BLaER1 (cell line): Measurements from ENCODE around the gene DCAF11.

ENCODE experiments used
- H3K27ac ChIP-seq: shearing (Covaris generic); formaldehyde crosslinking; 2 replicates; pipeline ENCODE4 v1.8.1; 2022
- H3K27me3 ChIP-seq: shearing (Covaris generic); formaldehyde crosslinking; 2 replicates; pipeline ENCODE4 v1.8.1; 2022
- H3K36me3 ChIP-seq: shearing (Covaris generic); formaldehyde crosslinking; 2 replicates; pipeline ENCODE4 v1.8.1; 2022
- H3K4me1 ChIP-seq: shearing (Covaris generic); formaldehyde crosslinking; 2 replicates; pipeline ENCODE4 v1.8.1; 2022
- H3K4me2 ChIP-seq: shearing (Covaris generic); formaldehyde crosslinking; 2 replicates; pipeline ENCODE4 v1.8.1; 2022
- H3K4me3 ChIP-seq: shearing (Covaris generic); formaldehyde crosslinking; 2 replicates; pipeline ENCODE4 v1.8.1; 2022
- H3K9ac ChIP-seq: shearing (Covaris generic); formaldehyde crosslinking; 2 replicates; pipeline ENCODE4 v1.8.1; 2022
- H3K9me3 ChIP-seq: shearing (Covaris generic); formaldehyde crosslinking; 2 replicates; pipeline ENCODE4 v1.8.1; 2022
- H4K20me1 ChIP-seq: shearing (Covaris generic); formaldehyde crosslinking; 2 replicates; pipeline ENCODE4 v1.8.1; 2022
- Cebpa-rat ChIP-seq: shearing (Covaris generic); IDR thresholded peaks from 2 replicates; pipeline ENCODE4 v1.8.1; 2022

The DCAF11 gene

DNA sequence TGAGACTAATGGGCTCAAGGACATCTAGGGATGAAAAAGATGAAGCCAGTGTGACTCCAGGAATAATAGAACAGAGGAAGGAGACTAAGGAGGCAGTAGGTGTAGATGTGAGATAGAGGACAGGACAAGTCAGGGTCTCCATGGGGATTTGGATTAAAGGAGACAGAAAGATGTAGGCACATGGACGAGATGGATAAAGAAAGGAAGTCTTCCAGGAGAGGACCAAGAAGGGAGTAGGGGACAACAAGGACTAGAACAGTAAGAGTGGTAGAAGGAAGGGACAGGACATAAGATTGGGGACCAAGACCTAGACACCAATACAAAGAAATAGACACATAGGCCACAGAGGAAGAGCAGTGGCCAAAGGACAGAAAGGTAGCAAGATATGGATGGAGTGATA lies 27.6 kb upstream of the DCAF11 start:
- Histone ChIP-seq H3K4me1 (peaks cover 25% of the 10 kb centered on the region), H3K4me2 (no peak overlapping the region), H3K4me3 (no peak overlapping the region), H3K9ac (no peak overlapping the region), H3K27ac (no peak overlapping the region), H3K36me3 (no peaks in the 10 kb centered on the region), H3K9me3 (no peaks in the 10 kb centered on the region), H4K20me1 (no peaks in the 10 kb centered on the region), H3K27me3 (peaks cover 5% of the 10 kb centered on the region; the same call in 1 of the 2 replicates)
- no peak for TF ChIP-seq Cebpa-rat

DNA sequence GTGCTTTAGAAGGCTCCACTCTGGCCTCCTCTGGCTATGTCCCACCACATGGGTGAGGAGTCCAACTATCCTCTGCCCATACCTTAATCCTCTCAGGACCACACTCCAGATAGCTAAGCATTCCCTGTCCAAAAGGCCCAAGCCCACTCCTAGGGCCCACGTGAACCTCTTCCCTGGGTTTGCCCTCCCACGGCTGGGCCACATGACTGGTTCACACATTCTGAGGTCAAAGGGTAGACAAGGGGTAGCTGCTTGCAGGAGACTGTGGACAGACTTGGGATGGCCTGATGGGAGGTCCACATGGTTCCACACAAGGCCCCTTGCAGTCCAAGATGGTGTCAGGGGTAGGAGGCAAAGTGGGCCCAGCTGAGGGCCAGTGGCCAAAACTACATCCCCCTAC lies 26.5 kb upstream of the DCAF11 start:
- Histone ChIP-seq H3K4me3 (no peak overlapping the region), H4K20me1 (no peaks in the 10 kb centered on the region), H3K9ac (no peak overlapping the region), H3K27me3 (no peaks in the 10 kb centered on the region), H3K4me2 (no peak overlapping the region), H3K9me3 (no peaks in the 10 kb centered on the region), H3K27ac (no peak overlapping the region), H3K36me3 (no peaks in the 10 kb centered on the region), H3K4me1 (peaks cover 31% of the 10 kb centered on the region)
- TF ChIP-seq Cebpa-rat, result no peak

- Histone ChIP-seq H3K4me2 (no peak overlapping the region), H3K9me3 (no peaks in the 10 kb centered on the region), H4K20me1 (no peaks in the 10 kb centered on the region), H3K4me1 (peaks cover 30% of the 10 kb centered on the region), H3K9ac (no peak overlapping the region), H3K36me3 (no peaks in the 10 kb centered on the region), H3K27me3 (no peaks in the 10 kb centered on the region), H3K4me3 (no peak overlapping the region), H3K27ac (no peak overlapping the region)
- TF ChIP-seq Cebpa-rat, result no peak
Observed at GRCh38 chr14:24089890-24090289, 24.7 kb upstream of the DCAF11 start.

DNA sequence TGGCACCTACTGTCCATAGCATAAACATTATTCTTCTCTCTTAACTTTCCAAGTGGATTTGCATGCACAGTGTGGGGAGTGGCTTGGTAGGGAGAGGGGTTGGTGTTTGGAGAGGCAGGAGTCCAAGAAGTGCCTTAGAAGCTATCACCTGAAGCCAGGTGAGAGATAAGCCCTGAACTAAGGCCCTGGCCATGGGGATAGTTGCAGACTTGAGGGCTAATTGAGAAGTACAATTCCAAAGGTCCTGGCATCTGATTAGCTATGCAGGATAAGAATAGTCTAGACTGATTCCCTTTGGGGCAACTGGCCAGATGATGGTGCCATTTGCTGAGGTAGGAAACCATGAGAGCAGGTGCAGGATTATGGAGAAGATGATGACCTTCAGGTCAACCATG lies 22.5 kb upstream of the DCAF11 start:
- H4K20me1 ChIP-seq, result no peaks in the 10 kb centered on the region
- H3K9me3 ChIP-seq, result no peaks in the 10 kb centered on the region
- H3K4me2 ChIP-seq, result peak overlapping the region; percentile 95; the same call in 1 of the 2 replicates
- H3K4me3 ChIP-seq, result no peak overlapping the region
- no peak overlapping the region for H3K27ac ChIP-seq
- H3K4me1 ChIP-seq, result peaks cover 52% of the 10 kb centered on the region
- no peak overlapping the region for H3K9ac ChIP-seq
- H3K27me3 ChIP-seq, result no peaks in the 10 kb centered on the region
- H3K36me3 ChIP-seq, result peaks cover 8% of the 10 kb centered on the region
- no peak for TF ChIP-seq Cebpa-rat

GRCh38 chr14:24092505-24093206 lies 21.9 kb upstream of the DCAF11 start:
- Histone ChIP-seq H3K27me3 (no peaks in the 10 kb centered on the region), H3K9ac (no peak overlapping the region), H4K20me1 (no peaks in the 10 kb centered on the region), H3K4me3 (no peak overlapping the region), H3K4me1 (peaks cover 52% of the 10 kb centered on the region), H3K4me2 (peak overlapping the region; percentile 95), H3K9me3 (no peaks in the 10 kb centered on the region), H3K27ac (peak overlapping the region; percentile 98; the same call in 1 of the 2 replicates), H3K36me3 (peaks cover 13% of the 10 kb centered on the region)
- no peak for TF ChIP-seq Cebpa-rat

DNA sequence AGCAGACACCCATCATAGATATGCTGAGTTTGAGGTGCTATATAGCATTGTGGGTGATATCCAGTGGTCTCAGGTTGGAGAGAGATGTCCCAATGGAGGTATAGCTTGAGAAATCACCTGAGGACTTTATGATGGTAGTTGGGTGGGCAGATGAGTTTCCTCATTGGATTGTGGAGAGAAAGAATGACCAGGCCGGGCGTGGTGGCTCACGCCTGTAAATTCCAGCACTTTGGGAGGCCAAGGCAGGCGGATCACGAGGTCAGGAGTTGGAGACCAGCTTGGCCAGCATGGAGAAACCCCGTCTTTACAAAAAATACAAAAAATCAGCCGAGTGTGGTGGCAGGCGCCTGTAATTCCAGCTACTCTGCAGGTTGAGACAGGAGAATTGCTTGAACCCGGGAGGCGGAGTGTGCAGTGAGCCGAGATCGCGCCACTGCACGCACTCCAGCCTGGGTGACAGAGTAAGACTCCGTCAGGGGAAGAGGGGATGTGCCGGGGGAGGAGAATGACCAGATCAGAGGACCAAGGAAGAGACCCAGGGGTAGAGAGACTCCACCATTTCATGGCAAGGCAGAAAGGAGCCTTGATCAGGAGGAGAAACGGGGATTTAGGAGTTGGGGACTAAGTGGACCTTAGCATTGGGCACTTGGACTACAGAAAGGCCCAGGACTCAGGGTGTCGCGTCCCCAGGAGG lies 21.2 kb upstream of the DCAF11 start:
- Histone ChIP-seq H3K4me3 (peak overlapping the region; percentile 82), H4K20me1 (no peaks in the 10 kb centered on the region), H3K4me2 (peak overlapping the region; percentile 95), H3K27me3 (no peaks in the 10 kb centered on the region), H3K27ac (peak overlapping the region; percentile 98), H3K4me1 (peaks cover 52% of the 10 kb centered on the region), H3K9ac (peak overlapping the region; percentile 95), H3K36me3 (peaks cover 20% of the 10 kb centered on the region), H3K9me3 (no peaks in the 10 kb centered on the region)
- no peak for TF ChIP-seq Cebpa-rat

DNA sequence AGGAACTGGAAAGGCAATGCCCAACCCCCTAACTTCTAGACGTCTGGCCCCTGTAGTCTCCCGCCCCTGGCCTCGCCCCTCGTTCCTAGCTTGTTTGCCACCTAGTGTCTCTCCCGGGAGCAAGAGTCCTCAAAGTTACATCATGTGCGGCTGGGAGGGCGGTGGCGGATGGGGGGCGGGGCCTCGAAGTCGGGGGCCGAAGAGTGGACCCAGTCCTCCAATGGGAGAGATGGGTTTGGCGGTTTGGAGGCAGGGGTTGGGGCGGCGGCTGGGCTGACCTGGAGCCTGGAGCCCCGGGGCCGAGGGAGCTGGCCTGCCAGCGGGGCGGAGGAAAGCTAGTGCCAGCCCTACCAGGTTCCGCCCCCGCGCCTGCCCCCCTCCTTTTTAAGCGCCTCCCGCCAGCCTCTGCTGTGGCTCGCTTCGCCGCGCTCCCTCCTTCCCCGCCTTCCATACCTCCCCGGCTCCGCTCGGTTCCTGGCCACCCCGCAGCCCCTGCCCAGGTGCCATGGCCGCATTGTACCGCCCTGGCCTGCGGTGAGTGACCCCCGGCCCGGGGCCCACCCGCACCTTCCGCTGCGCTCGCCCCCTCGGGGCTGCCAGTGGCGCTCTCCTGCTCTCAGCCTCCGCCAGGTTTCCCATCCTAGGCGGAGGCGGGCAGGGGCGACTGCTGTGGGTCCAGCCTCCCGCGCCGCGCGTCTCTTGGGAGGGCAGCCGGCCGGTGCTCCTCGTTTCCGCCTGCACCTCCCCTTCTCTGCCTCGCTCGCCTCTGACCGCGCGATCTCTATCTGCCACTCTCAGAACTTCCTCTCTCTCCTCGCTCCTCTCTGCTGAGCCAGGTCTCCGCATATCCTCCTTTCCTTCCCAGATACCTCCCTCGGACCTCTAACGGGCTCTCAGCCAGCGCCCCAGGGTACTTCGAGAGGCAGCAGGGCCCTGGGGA lies 20.4 kb upstream of the DCAF11 start, which contains the start of gene PCK2:
Gene PCK2 (plus strand): TSS at position 411 of the 940 bp plus-strand sequence. CDS start 95 bp downstream, at position 506.
- Histone ChIP-seq H4K20me1 (no peaks in the 10 kb centered on the region), H3K27ac (peak within 1 kb of the TSS; percentile 98), H3K9ac (peak within 1 kb of the TSS; percentile 95), H3K4me2 (peak within 1 kb of the TSS; percentile 95), H3K27me3 (no peaks in the 10 kb centered on the region), H3K9me3 (no peaks in the 10 kb centered on the region), H3K36me3 (peaks cover 28% of the 10 kb centered on the region), H3K4me1 (peaks cover 52% of the 10 kb centered on the region), H3K4me3 (peak within 1 kb of the TSS; percentile 82)
- TF ChIP-seq Cebpa-rat, result no peak

DNA sequence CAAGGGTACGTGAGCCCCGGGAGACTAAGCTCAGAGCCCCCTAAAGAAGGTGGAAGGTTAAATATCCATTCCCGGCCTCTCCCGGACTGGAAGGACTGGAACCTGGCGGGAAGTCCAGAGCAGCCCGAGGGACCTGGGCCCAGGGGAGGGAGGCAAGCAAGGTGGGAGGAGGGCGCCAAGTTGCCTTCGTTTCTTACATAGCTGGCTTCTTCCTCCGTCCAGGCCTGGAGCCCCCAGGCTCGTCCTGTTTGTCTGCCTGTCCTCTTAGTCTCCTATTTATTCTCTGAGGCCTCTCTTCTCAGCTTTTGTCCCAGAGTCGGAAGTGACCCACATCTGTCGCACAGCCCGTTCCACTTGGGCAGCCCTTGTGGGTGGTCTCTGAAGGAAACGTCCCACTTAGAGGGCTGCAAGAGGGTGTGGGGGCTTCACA lies 19.7 kb upstream of the DCAF11 start:
- Histone ChIP-seq H3K27ac (peak overlapping the region; percentile 98), H3K27me3 (no peaks in the 10 kb centered on the region), H3K36me3 (peaks cover 35% of the 10 kb centered on the region), H4K20me1 (no peaks in the 10 kb centered on the region), H3K4me2 (peak overlapping the region; percentile 95), H3K9me3 (no peaks in the 10 kb centered on the region), H3K4me3 (peak overlapping the region; percentile 82), H3K9ac (peak overlapping the region; percentile 95), H3K4me1 (peaks cover 52% of the 10 kb centered on the region)
- no peak for TF ChIP-seq Cebpa-rat

- Histone ChIP-seq H3K9ac (peak overlapping the region; percentile 95), H3K27me3 (no peaks in the 10 kb centered on the region), H4K20me1 (no peaks in the 10 kb centered on the region), H3K4me3 (peak overlapping the region; percentile 82), H3K4me1 (peaks cover 47% of the 10 kb centered on the region), H3K4me2 (peak overlapping the region; percentile 95), H3K27ac (peak overlapping the region; percentile 98), H3K36me3 (peaks cover 41% of the 10 kb centered on the region), H3K9me3 (no peaks in the 10 kb centered on the region)
- no peak for TF ChIP-seq Cebpa-rat
Observed at GRCh38 chr14:24095271-24096068, 19.1 kb upstream of the DCAF11 start.
